ENCODE results near the gene MIA.

Gene MIA

DNA sequence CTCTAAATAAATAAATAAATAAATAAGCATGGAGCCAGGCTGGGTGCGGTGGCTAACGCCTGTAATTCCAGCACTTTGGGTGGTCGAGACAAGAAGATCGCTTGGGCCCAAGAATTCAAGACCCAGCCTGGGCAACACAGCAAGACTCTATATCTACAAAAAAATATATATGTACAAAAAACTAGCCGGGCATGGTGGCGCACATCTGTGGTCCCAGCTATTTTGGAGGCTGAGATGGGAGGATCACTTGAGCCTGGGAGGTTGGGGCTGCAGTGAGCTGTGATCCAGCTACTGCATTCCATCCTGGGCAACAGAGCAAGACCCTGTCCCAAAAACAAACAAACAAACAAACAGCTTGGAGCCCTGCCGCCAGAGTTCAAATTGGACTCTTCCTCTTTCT lies 27.8 kb upstream of the MIA start:
- Histone ChIP-seq H3K36me3 (ENCODE audit: control insufficient read depth in 2 of 2, insufficient read depth in 1 of 2, low read length in 2 of 2) (peaks cover 35 to 52% of the 10 kb centered on the region in 2 experiments), H3K27ac (ENCODE audit: extremely low read depth, low read depth, low read length) (no peak overlapping the region), H3K4me1 (ENCODE audit: control insufficient read depth, insufficient read depth, low read length) (peaks cover 16% of the 10 kb centered on the region), H3K4me3 (ENCODE audit: low read depth, low read length) (no peak overlapping the region), H3K9me3 (ENCODE audit: control insufficient read depth, insufficient read depth, low read depth, low read length) (no peaks in the 10 kb centered on the region)
- peak; percentile 99 for TF ChIP-seq ZNF121 (tag by site-specific recombination; IDR thresholded peaks at IDR 0.05)
- TF ChIP-seq ZNF341 (tag by site-specific recombination; IDR thresholded peaks at IDR 0.05; ENCODE audit: low read depth) = no peak
- TF ChIP-seq MZF1 (tag by site-specific recombination; IDR thresholded peaks at IDR 0.05; ENCODE audit: borderline replicate concordance) = no peak
- no peak for TF ChIP-seq KLF9 (tag by site-specific recombination; IDR thresholded peaks at IDR 0.05; ENCODE audit: low read depth)
- no peak for TF ChIP-seq ZNF223 (tag by site-specific recombination; IDR thresholded peaks at IDR 0.05)
- POLR2A ChIA-PET = interaction anchor here (0.6 to 2.1 kb wide), 3 partner anchors 31 to 86 kb away, joined by 4 to 7 read pairs (median 6); partner anchors contain the start of genes COQ8B, ITPKC and RAB4B
- CTCF ChIA-PET = interaction anchor here (0.6 to 3.4 kb wide), 4 partner anchors 14 to 119 kb away, joined by 3 to 38 read pairs (median 4); no protein-coding TSS in a partner anchor

DNA sequence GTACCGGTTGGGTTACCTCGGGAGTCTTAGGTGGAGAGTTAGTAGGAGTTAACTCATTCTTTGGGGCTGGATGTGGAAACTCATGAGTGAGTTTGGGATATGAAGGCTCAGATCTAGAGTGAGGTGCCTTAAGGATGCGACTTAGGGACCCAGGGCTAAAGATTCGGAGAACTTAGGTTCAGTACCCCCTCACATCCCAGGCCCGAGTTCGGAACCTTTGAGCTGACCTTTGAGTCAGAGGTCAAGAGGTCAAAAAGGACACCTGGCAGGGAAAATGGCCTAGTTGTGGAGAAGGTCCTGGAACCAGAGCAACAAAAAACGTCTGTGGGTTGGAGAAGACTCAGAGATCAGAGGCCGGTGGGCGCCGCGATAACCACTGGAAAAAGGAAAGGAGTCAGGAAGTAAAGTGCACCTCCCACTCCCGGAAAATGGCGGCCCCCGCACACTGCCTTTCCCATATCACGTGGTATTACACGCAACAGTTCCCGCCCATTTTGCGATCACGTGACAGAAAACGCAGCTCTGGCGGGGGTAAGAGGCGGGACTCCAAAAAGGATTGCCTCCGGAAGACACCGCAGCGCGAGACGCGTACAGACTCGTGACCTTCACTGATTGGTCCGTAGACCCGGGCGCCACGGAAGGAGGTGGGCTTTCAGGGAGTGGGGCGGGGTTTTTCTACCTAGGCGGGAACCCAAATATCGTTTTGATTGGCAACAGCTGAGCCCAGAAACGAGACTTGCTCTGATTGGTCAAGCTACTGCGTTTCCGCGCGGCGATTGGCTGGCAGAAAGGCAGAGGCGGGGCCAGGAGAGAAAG lies 25.1 kb upstream of the MIA start, which contains the start of gene ACTMAP:
TSS of gene ACTMAP (minus strand) at position 420 of the 816 bp plus-strand sequence. CDS start 674 bp downstream, outside the sequence.
- CTCF ChIA-PET = interaction anchor here (0.6 to 3.4 kb wide), 13 partner anchors 27 to 444 kb away, joined by 3 to 38 read pairs (median 3); no protein-coding TSS in a partner anchor
- H3K36me3 ChIP-seq (ENCODE audit: control insufficient read depth in 2 of 2, insufficient read depth in 1 of 2, low read length in 2 of 2) = peaks cover 25 to 66% of the 10 kb centered on the region in 2 experiments
- H3K27ac ChIP-seq (ENCODE audit: extremely low read depth, low read depth, low read length) = peak within 1 kb of the TSS; percentile 93
- POLR2A ChIA-PET = interaction anchor here (0.6 to 7.3 kb wide), 53 partner anchors 9 to 689 kb away, joined by 3 to 180 read pairs (median 4); partner anchors contain the start of genes BLVRB, COQ8B, DMAC2 and EGLN2
- peak within 1 kb of the TSS; percentile 64 for H3K4me3 ChIP-seq (ENCODE audit: low read depth, low read length)
- no peaks in the 10 kb centered on the region for H3K9me3 ChIP-seq (ENCODE audit: control insufficient read depth, insufficient read depth, low read depth, low read length)
- peaks cover 32% of the 10 kb centered on the region for H3K4me1 ChIP-seq (ENCODE audit: control insufficient read depth, insufficient read depth, low read length)
- TF ChIP-seq HOXD13 (CRISPR knock-in tag; IDR thresholded peaks at IDR 0.05; ENCODE audit: borderline replicate concordance) (no peak), ZNF585B (tag by site-specific recombination; IDR thresholded peaks at IDR 0.05) (no peak), ZNF121 (tag by site-specific recombination; IDR thresholded peaks at IDR 0.05) (no peak), ZNF747 (tag by site-specific recombination; IDR thresholded peaks at IDR 0.05) (no peak), ZNF626 (tag by site-specific recombination; IDR thresholded peaks at IDR 0.05) (no peak), KLF7 (tag by site-specific recombination; IDR thresholded peaks at IDR 0.05; ENCODE audit: borderline replicate concordance) (peak; percentile 91; the same call in 1 of the 2 replicates), KLF10 (tag by site-specific recombination; IDR thresholded peaks at IDR 0.05) (peak; percentile 88), ZNF707 (tag by site-specific recombination; IDR thresholded peaks at IDR 0.05) (no peak), PRDM1 (tag by site-specific recombination; IDR thresholded peaks at IDR 0.05) (peak; percentile 83), SETDB1 (IDR thresholded peaks at IDR 0.05; ENCODE audit: insufficient read length, low read length) (no peak), ZNF596 (tag by site-specific recombination; IDR thresholded peaks at IDR 0.05) (no peak; the same call in 1 of the 2 replicates), ZNF549 (tag by site-specific recombination; IDR thresholded peaks at IDR 0.05) (no peak), IKZF3 (tag by site-specific recombination; IDR thresholded peaks at IDR 0.05) (peak; percentile 100), ZNF16 (tag by site-specific recombination; IDR thresholded peaks at IDR 0.05; ENCODE audit: low read depth) (no peak), ZNF558 (tag by site-specific recombination; IDR thresholded peaks at IDR 0.05) (0 out of 2 replicates have a peak, but pooled peaks have one; percentile 68), GLIS2 (tag by site-specific recombination; IDR thresholded peaks at IDR 0.05) (peak; percentile 80), ZNF114 (tag by site-specific recombination; IDR thresholded peaks at IDR 0.05) (no peak), OVOL3 (tag by site-specific recombination; IDR thresholded peaks at IDR 0.05) (peak; percentile 83)
- TF ChIP-seq, protein P1, sequence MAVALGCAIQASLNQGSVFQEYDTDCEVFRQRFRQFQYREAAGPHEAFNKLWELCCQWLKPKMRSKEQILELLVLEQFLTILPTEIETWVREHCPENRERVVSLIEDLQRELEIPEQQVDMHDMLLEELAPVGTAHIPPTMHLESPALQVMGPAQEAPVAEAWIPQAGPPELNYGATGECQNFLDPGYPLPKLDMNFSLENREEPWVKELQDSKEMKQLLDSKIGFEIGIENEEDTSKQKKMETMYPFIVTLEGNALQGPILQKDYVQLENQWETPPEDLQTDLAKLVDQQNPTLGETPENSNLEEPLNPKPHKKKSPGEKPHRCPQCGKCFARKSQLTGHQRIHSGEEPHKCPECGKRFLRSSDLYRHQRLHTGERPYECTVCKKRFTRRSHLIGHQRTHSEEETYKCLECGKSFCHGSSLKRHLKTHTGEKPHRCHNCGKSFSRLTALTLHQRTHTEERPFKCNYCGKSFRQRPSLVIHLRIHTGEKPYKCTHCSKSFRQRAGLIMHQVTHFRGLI (tag by site-specific recombination; IDR thresholded peaks at IDR 0.05) = peak; percentile 65; the same call in 1 of the 2 replicates
- TF ChIP-seq, protein P2, sequence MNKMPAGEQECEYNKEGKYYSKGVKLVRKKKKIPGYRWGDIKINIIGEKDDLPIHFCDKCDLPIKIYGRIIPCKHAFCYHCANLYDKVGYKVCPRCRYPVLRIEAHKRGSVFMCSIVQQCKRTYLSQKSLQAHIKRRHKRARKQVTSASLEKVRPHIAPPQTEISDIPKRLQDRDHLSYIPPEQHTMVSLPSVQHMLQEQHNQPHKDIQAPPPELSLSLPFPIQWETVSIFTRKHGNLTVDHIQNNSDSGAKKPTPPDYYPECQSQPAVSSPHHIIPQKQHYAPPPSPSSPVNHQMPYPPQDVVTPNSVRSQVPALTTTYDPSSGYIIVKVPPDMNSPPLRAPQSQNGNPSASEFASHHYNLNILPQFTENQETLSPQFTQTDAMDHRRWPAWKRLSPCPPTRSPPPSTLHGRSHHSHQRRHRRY (tag by site-specific recombination; IDR thresholded peaks at IDR 0.05) = no peak
- TF ChIP-seq, protein P3, sequence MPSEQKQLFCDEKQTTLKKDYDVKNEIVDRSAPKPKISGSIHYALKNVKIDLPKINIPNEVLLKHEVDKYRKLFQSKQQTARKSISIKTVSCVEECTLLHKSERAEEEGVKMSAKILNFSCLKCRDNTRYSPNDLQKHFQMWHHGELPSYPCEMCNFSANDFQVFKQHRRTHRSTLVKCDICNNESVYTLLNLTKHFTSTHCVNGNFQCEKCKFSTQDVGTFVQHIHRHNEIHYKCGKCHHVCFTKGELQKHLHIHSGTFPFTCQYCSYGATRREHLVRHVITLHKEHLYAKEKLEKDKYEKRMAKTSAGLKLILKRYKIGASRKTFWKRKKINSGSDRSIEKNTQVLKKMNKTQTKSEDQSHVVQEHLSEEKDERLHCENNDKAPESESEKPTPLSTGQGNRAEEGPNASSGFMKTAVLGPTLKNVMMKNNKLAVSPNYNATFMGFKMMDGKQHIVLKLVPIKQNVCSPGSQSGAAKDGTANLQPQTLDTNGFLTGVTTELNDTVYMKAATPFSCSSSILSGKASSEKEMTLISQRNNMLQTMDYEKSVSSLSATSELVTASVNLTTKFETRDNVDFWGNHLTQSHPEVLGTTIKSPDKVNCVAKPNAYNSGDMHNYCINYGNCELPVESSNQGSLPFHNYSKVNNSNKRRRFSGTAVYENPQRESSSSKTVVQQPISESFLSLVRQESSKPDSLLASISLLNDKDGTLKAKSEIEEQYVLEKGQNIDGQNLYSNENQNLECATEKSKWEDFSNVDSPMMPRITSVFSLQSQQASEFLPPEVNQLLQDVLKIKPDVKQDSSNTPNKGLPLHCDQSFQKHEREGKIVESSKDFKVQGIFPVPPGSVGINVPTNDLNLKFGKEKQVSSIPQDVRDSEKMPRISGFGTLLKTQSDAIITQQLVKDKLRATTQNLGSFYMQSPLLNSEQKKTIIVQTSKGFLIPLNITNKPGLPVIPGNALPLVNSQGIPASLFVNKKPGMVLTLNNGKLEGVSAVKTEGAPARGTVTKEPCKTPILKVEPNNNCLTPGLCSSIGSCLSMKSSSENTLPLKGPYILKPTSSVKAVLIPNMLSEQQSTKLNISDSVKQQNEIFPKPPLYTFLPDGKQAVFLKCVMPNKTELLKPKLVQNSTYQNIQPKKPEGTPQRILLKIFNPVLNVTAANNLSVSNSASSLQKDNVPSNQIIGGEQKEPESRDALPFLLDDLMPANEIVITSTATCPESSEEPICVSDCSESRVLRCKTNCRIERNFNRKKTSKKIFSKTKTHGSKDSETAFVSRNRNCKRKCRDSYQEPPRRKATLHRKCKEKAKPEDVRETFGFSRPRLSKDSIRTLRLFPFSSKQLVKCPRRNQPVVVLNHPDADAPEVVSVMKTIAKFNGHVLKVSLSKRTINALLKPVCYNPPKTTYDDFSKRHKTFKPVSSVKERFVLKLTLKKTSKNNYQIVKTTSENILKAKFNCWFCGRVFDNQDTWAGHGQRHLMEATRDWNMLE (tag by site-specific recombination; conservative IDR thresholded peaks at IDR 0.05; ENCODE audit: low read depth) = peak; percentile 72
